Chondrocyte (in vitro differentiated cells): Measurements from ENCODE around the gene SMCO2. TPM values are rescaled to one million over a fixed set of nuclear protein-coding genes. Genes with fewer than 3 reads are reported as not detected.
A peak's percentile ranks its signal among the peaks of the same experiment; 100 is the strongest.

Experiments used
- DNase-seq: peaks from one replicate; pipeline ENCODE4 v3.0.0; 2021; ENCODE audit warnings: mixed read lengths, low spot score
- H3K27ac Mint-ChIP-seq: one replicate; pipeline ENCODE4 v1.8.0; 2021; ENCODE audit warnings: mild to moderate bottlenecking, moderate library complexity, mixed read lengths; ENCODE audit not compliant: unreplicated experiment
- H3K27me3 Mint-ChIP-seq: 2 replicates; pipeline ENCODE4 v1.8.0; 2021; ENCODE audit warnings: low read depth, mixed read lengths
- H3K36me3 Mint-ChIP-seq: 2 replicates; pipeline ENCODE4 v1.8.0; 2021; ENCODE audit warnings: low read depth, mixed read lengths
- H3K4me1 Mint-ChIP-seq: 2 replicates; pipeline ENCODE4 v1.8.0; 2021; ENCODE audit warnings: low read depth, mild to moderate bottlenecking, mixed read lengths
- H3K4me3 Mint-ChIP-seq: one replicate; pipeline ENCODE4 v1.8.0; 2021; ENCODE audit warnings: mild to moderate bottlenecking, moderate library complexity, mixed read lengths; ENCODE audit not compliant: unreplicated experiment
- H3K9me3 Mint-ChIP-seq: 2 replicates; pipeline ENCODE4 v1.8.0; 2021; ENCODE audit warnings: low read depth, mixed read lengths
- CTCF ChIP-seq: fragments of 200-600 bp; sonication (generic); IDR thresholded peaks from 2 replicates; pipeline ENCODE4 v1.5.0; 2021; ENCODE audit warnings: antibody characterized with exemption, mild to moderate bottlenecking, moderate library complexity
- total RNA-seq: library from RNA; stranded (reverse); gene quantifications from 3 replicates; pipeline ENCODE4 v1.2.1, GENCODE V29; 2021

SMCO2 gene
- total RNA-seq, 1 donor from 2014 or later = not detected

DNA sequence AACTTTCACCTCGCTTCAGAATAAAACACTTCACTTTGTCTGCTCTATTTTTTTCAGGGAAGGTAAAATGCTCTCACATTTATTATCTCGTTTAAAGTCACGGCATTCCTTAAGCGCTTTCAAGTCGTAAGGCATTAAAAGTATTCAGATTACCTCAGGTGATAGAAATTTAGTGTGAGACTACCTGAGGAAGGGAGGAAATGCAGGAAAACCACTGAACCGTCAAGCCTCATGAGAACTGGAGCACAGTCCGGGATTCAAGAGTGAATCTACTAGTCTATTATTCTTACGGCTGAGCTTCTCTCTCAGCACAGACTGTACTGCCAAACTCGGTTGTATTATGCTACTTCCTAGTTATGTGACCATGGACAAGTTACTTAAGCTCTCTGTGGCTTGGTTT lies 69.1 kb downstream of the SMCO2 start:
- Mint-ChIP-seq H3K36me3 (no peaks in the 10 kb centered on the region), H3K27me3 (no peaks in the 10 kb centered on the region), H3K4me1 (peaks cover 12% of the 10 kb centered on the region), H3K27ac (no peak overlapping the region), H3K9me3 (no peaks in the 10 kb centered on the region), H3K4me3 (no peak overlapping the region)
- no peak for TF ChIP-seq CTCF
- DNase-seq = no peak

- TF ChIP-seq CTCF = no peak
- no peaks in the 10 kb centered on the region for H3K27me3 Mint-ChIP-seq
- no peaks in the 10 kb centered on the region for H3K9me3 Mint-ChIP-seq
- no peak for DNase-seq
- H3K4me1 Mint-ChIP-seq = peaks cover 13% of the 10 kb centered on the region
- H3K27ac Mint-ChIP-seq = no peak overlapping the region
- H3K36me3 Mint-ChIP-seq = no peaks in the 10 kb centered on the region
- no peak overlapping the region for H3K4me3 Mint-ChIP-seq
Measured at GRCh38 chr12:27516625-27517024, 70.1 kb downstream of the SMCO2 start.

DNA sequence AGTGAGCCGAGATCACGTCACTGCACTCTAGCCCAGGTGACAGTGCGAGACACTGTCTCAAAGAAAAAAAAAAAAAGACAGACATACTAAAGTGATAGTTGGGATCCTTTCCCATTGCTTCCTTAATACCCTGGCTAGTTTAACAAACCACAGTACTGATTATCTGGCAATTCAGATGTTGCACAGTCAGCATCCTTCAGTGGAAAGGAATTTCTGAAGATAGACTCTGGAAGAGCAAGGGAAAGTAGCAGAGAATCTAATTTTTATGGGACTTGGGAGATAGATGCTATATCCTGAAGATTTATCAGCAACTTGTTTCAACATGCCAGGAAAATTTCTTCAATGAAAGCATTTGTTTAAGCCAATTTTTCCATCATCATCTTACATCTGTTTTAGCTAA lies 71.0 kb downstream of the SMCO2 start:
- Mint-ChIP-seq H3K36me3 (no peaks in the 10 kb centered on the region), H3K4me1 (peaks cover 14% of the 10 kb centered on the region), H3K27ac (no peak overlapping the region), H3K4me3 (no peak overlapping the region), H3K9me3 (no peaks in the 10 kb centered on the region), H3K27me3 (no peaks in the 10 kb centered on the region)
- no peak for DNase-seq
- no peak for TF ChIP-seq CTCF

DNA sequence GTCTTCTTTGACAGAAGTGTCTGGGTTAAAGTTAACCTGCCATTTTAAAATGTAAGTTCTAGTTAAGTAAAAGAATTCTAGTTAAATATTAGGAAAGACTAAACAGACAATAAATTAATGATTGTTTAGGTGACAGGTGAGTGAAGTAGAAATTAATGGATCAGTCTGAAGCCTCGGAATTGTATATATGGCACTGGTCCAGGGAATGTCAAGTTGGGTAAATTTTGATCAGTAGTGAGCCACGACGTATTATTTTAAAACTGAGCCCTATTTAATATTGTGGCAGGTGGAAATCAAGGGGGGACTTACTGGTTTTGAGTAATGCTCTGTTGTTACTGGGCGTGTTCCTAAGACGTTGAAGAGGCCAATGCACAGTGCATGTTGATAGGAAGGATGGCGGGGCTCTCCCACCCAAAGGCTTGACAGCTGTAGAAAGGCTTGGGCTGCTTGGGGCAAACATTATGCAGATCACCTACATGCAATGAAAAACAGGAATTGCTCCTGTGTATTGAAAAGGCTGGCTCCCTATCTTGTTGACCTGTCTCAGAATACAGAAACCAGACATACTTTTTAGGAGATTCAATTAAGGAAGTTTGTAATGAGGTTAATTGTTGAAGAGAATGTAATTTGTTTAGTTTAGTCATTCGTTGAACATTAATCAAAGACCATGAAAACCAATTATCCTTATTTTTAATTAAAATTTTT lies 71.6 kb downstream of the SMCO2 start:
- Mint-ChIP-seq H3K9me3 (no peaks in the 10 kb centered on the region), H3K36me3 (no peaks in the 10 kb centered on the region), H3K4me3 (no peak overlapping the region), H3K4me1 (peaks cover 17% of the 10 kb centered on the region), H3K27me3 (no peaks in the 10 kb centered on the region), H3K27ac (no peak overlapping the region)
- DNase-seq = no peak
- TF ChIP-seq CTCF = no peak

DNA sequence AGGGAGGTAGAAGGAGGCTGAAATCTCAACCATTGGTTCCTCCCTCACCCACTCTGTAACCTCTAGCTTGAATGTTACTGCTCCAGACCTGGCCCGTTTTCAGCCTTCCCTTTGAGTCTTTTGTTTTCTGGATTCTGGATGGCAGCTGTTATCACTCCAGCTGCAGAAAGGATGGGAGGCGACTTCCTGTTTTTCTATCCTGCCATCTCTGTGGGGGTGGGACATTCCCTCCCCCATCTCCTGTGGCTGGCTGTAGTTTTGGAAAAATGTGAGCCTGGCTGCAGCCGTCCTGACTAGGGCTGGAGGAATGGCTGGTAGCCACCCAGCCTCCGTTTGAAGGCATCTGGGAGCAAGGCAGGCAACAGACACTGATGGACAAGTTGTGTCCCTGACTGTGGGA lies 74.5 kb downstream of the SMCO2 start:
- Mint-ChIP-seq H3K4me3 (no peak overlapping the region), H3K9me3 (no peaks in the 10 kb centered on the region), H3K36me3 (no peaks in the 10 kb centered on the region), H3K27me3 (no peaks in the 10 kb centered on the region), H3K4me1 (peaks cover 35% of the 10 kb centered on the region), H3K27ac (peak overlapping the region; percentile 46)
- no peak for TF ChIP-seq CTCF
- DNase-seq = no peak
